Fibroblast of lung (primary cell): ENCODE data around the gene SETDB2. TPM values are rescaled to one million over a fixed set of nuclear protein-coding genes. Genes with fewer than 3 reads are reported as not detected.

ENCODE experiments used
- DNase-seq, 2 donors: peaks; one replicate each; pipeline versions ENCODE4 v3.0.0 to v3.0.0-alpha.2; 2010; ENCODE audit warnings: low read depth in 2 of 2
- H2AFZ ChIP-seq: 2 replicates; pipeline ENCODE4 v1.5.1; 2012; ENCODE audit warnings: low read length, control low read depth, inconsistent platforms
- H3K27ac ChIP-seq: 2 replicates; pipeline ENCODE4 v1.5.1; 2011; ENCODE audit warnings: low read length, control low read depth; ENCODE audit not compliant: insufficient read depth
- H3K27me3 ChIP-seq: 2 replicates; pipeline ENCODE4 v1.5.1; 2011; ENCODE audit warnings: mild to moderate bottlenecking, low read length; ENCODE audit not compliant: control insufficient read depth, insufficient read depth
- H3K36me3 ChIP-seq: 2 replicates; pipeline ENCODE4 v1.5.1; 2011; ENCODE audit warnings: low read length; ENCODE audit not compliant: control insufficient read depth, insufficient read depth
- H3K4me1 ChIP-seq: 2 replicates; pipeline ENCODE4 v1.5.1; 2011; ENCODE audit warnings: low read length; ENCODE audit not compliant: control insufficient read depth, insufficient read depth; ENCODE audit errors: extremely low read depth
- H3K4me2 ChIP-seq: 2 replicates; pipeline ENCODE4 v1.5.1; 2011; ENCODE audit warnings: low read length, control low read depth; ENCODE audit not compliant: insufficient read depth; ENCODE audit errors: extremely low read depth
- H3K4me3 ChIP-seq, 4 experiments: fragments of 200-600 bp in 1 of 4; sonication (generic) in 1 of 4; replicated peaks in 1 of 4; 2 replicates each; pipeline ENCODE4 v1.5.1; 2011 to 2016; ENCODE audit warnings: low read length in 4 of 4, low read depth in 3 of 4, mild to moderate bottlenecking in 3 of 4, control low read depth in 2 of 4, inconsistent platforms in 1 of 4, mixed read lengths in 1 of 4; ENCODE audit not compliant: insufficient read depth in 1 of 4; ENCODE audit errors: control extremely low read depth in 1 of 4
- H3K79me2 ChIP-seq: 2 replicates; pipeline ENCODE4 v1.5.1; 2012; ENCODE audit warnings: mild to moderate bottlenecking, low read length, inconsistent platforms; ENCODE audit not compliant: control insufficient read depth, insufficient read depth
- H3K9ac ChIP-seq: 2 replicates; pipeline ENCODE4 v1.5.1; 2011; ENCODE audit warnings: mild to moderate bottlenecking, low read length, control low read depth; ENCODE audit not compliant: insufficient read depth
- H3K9me3 ChIP-seq: 2 replicates; pipeline ENCODE4 v1.5.1; 2012; ENCODE audit warnings: low read depth, low read length; ENCODE audit not compliant: control insufficient read depth, insufficient read depth
- H4K20me1 ChIP-seq: 2 replicates; pipeline ENCODE4 v1.5.1; 2011; ENCODE audit warnings: low read length; ENCODE audit not compliant: control insufficient read depth, insufficient read depth; ENCODE audit errors: extremely low read depth
- CTCF ChIP-seq, 2 donors: IDR thresholded peaks in 1 of 2; conservative IDR thresholded peaks in 1 of 2; 1 replicate in 1 of 2; 2 replicates in 1 of 2; pipeline ENCODE4 v1.5.1; 2011 to 2012; ENCODE audit warnings: low read length in 2 of 2, control low read depth in 1 of 2, inconsistent platforms in 1 of 2, low read depth in 1 of 2, mild to moderate bottlenecking in 1 of 2
- EZH2 ChIP-seq: IDR thresholded peaks from 2 replicates; pipeline ENCODE4 v1.5.1; 2012; ENCODE audit warnings: low read length, control low read depth, mild to moderate bottlenecking; ENCODE audit errors: missing control alignments
- polyA plus RNA-seq, 2 donors: library from polyadenylated mRNA; depleted of rRNA in 1 of 2; stranded (reverse) in 1 of 2; unstranded in 1 of 2; fragments of >200 nt; gene quantifications; 2 replicates each; pipeline ENCODE4 v1.2.1, GENCODE V29; 2011 to 2012; ENCODE audit warnings: missing spikeins in 1 of 2
- total RNA-seq: library from RNA; depleted of rRNA; stranded (reverse); fragments of >200 nt; gene quantifications from 2 replicates; pipeline ENCODE4 v1.2.1, GENCODE V29; 2014

SETDB2 gene
- total and polyA plus RNA-seq, 2 donors (not counting 1 experiment from before 2014, with no cell fraction given), result 10.4 to 13.7 TPM

GRCh38 chr13:49411353-49411752 lies 32.7 kb upstream of the SETDB2 start:
- H3K36me3 ChIP-seq, result no peaks in the 10 kb centered on the region
- no peaks in the 10 kb centered on the region for H3K4me1 ChIP-seq
- H3K4me3 ChIP-seq, result no peak overlapping the region
- H3K9me3 ChIP-seq, result no peaks in the 10 kb centered on the region
- H3K79me2 ChIP-seq, result no peaks in the 10 kb centered on the region
- no peak overlapping the region for H3K27ac ChIP-seq
- TF ChIP-seq CTCF (conservative IDR thresholded peaks at IDR 0.05 in 1 of 2, IDR thresholded peaks at IDR 0.05 in 1 of 2; ENCODE audit: low read depth in 1 of 2, low read length in 2 of 2) (no peak), EZH2 (no peak)
- no peak for DNase-seq
- no peak overlapping the region for H2AFZ ChIP-seq
- no peaks in the 10 kb centered on the region for H4K20me1 ChIP-seq
- H3K27me3 ChIP-seq, result no peaks in the 10 kb centered on the region
- H3K4me2 ChIP-seq, result no peak overlapping the region
- H3K9ac ChIP-seq, result no peak overlapping the region

GRCh38 chr13:49412749-49413148 lies 31.3 kb upstream of the SETDB2 start:
- Histone ChIP-seq H3K27ac (no peak overlapping the region), H4K20me1 (no peaks in the 10 kb centered on the region), H2AFZ (no peak overlapping the region), H3K27me3 (no peaks in the 10 kb centered on the region), H3K4me3 (no peak overlapping the region), H3K9ac (no peak overlapping the region), H3K9me3 (no peaks in the 10 kb centered on the region), H3K79me2 (no peaks in the 10 kb centered on the region), H3K4me2 (no peak overlapping the region), H3K4me1 (no peaks in the 10 kb centered on the region), H3K36me3 (no peaks in the 10 kb centered on the region)
- no peak for TF ChIP-seq CTCF (conservative IDR thresholded peaks at IDR 0.05 in 1 of 2, IDR thresholded peaks at IDR 0.05 in 1 of 2; ENCODE audit: low read depth in 1 of 2, low read length in 2 of 2)
- no peak for TF ChIP-seq EZH2
- DNase-seq, result no peak

- H3K4me1 ChIP-seq, result no peaks in the 10 kb centered on the region
- no peak overlapping the region for H3K4me2 ChIP-seq
- no peaks in the 10 kb centered on the region for H4K20me1 ChIP-seq
- no peaks in the 10 kb centered on the region for H3K36me3 ChIP-seq
- no peaks in the 10 kb centered on the region for H3K79me2 ChIP-seq
- no peak overlapping the region for H2AFZ ChIP-seq
- H3K27ac ChIP-seq, result no peak overlapping the region
- no peaks in the 10 kb centered on the region for H3K9me3 ChIP-seq
- no peak overlapping the region for H3K9ac ChIP-seq
- no peak for DNase-seq
- no peaks in the 10 kb centered on the region for H3K27me3 ChIP-seq
- H3K4me3 ChIP-seq, result no peak overlapping the region
- TF ChIP-seq EZH2, result no peak
- TF ChIP-seq CTCF (conservative IDR thresholded peaks at IDR 0.05 in 1 of 2, IDR thresholded peaks at IDR 0.05 in 1 of 2; ENCODE audit: low read depth in 1 of 2, low read length in 2 of 2), result no peak
Observed at GRCh38 chr13:49417161-49417560, 26.9 kb upstream of the SETDB2 start.
